ENCODE data around the gene TEX261.
"Not testable (repeated sequence)": the region's sequence is repeated elsewhere in the genome, so short reads cannot be mapped to it uniquely, and the experiment has no call there.

DNA sequence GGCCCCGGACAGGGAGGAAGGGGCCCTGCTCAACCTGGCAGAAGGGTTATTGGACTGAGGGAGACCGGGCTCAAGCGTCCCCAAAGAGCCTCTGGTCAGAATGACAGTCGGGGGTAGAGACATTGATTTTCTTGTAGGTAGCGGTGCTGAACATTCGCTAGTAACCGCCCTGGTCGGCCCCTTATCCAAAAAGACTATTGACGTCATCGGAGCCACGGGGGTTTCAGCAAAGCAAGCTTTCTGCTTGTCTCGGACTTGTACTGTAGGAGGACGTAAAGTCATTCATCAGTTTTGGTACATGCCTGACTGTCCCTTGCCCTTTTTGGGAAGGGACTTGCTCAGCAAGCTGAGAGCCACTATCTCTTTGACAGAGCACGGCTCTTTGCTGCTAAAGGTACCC, 26.7 kb upstream of the TEX261 start:
- TF ChIP-seq, protein P1, sequence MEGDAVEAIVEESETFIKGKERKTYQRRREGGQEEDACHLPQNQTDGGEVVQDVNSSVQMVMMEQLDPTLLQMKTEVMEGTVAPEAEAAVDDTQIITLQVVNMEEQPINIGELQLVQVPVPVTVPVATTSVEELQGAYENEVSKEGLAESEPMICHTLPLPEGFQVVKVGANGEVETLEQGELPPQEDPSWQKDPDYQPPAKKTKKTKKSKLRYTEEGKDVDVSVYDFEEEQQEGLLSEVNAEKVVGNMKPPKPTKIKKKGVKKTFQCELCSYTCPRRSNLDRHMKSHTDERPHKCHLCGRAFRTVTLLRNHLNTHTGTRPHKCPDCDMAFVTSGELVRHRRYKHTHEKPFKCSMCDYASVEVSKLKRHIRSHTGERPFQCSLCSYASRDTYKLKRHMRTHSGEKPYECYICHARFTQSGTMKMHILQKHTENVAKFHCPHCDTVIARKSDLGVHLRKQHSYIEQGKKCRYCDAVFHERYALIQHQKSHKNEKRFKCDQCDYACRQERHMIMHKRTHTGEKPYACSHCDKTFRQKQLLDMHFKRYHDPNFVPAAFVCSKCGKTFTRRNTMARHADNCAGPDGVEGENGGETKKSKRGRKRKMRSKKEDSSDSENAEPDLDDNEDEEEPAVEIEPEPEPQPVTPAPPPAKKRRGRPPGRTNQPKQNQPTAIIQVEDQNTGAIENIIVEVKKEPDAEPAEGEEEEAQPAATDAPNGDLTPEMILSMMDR (IDR thresholded peaks at IDR 0.05): not testable (repeated sequence)
- not testable (repeated sequence) for TF ChIP-seq POLR2A (IDR thresholded peaks at IDR 0.05); POLR2AphosphoS5 (IDR thresholded peaks at IDR 0.05; ENCODE audit: insufficient read depth in 1 of 2, low read depth in 1 of 2)
